Measurements from ENCODE around the gene TLE4.
"Not testable (repeated sequence)": the region's sequence is repeated elsewhere in the genome, so short reads cannot be mapped to it uniquely, and the experiment has no call there.

Gene TLE4

DNA sequence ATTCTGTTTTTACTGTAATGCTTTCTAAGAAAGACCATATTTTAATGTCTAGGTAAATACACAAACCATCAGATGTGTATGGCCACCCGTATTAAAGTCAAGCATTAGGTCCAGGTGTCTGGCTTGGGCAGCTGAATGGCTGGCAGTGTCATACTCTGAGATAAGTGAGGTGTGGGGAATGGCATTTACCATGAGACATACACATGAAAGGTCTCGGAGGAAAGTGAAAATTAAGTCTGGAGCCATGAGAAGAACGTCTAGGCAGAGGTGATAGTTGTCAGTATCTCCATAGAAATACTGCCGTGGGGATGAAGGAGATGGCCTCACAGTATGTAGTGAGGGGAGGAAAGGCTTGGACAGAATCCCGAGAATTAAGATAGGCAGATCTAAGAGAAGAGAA, 164.3 kb downstream of the TLE4 start:
- TF ChIP-seq, protein P1, sequence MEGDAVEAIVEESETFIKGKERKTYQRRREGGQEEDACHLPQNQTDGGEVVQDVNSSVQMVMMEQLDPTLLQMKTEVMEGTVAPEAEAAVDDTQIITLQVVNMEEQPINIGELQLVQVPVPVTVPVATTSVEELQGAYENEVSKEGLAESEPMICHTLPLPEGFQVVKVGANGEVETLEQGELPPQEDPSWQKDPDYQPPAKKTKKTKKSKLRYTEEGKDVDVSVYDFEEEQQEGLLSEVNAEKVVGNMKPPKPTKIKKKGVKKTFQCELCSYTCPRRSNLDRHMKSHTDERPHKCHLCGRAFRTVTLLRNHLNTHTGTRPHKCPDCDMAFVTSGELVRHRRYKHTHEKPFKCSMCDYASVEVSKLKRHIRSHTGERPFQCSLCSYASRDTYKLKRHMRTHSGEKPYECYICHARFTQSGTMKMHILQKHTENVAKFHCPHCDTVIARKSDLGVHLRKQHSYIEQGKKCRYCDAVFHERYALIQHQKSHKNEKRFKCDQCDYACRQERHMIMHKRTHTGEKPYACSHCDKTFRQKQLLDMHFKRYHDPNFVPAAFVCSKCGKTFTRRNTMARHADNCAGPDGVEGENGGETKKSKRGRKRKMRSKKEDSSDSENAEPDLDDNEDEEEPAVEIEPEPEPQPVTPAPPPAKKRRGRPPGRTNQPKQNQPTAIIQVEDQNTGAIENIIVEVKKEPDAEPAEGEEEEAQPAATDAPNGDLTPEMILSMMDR (IDR thresholded peaks at IDR 0.05; ENCODE audit: borderline replicate concordance, control extremely low read depth, extremely low read depth, insufficient read depth, missing control alignments): no peak
- in situ Hi-C loops (cut with MboI; ENCODE audit: low sequenced_read_pairs, unreplicated experiment): no loop called here
- no peak for DNase-seq (ENCODE audit: low spot score)

DNA sequence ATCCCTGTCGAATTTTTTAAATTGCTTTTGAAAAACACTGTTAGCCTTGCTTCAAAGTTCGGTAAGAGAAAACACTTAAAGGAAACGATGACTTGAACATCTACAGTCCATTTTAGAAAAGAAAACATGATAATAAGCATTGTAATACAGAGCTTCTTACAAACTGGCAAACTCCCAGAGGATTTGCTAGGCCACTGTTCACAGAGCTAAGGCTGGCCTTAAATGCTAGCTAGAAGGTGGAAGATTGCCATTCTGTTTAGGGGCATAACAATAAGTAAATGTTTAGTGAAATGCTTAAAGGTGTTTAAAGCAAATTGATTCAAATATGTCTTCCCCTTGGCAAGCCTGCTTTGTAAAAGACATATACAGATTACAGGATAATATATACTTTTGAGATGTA, 169.6 kb downstream of the TLE4 start:
- in situ Hi-C loops (cut with MboI; ENCODE audit: low sequenced_read_pairs, unreplicated experiment): no loop called here
- DNase-seq (ENCODE audit: low spot score): no peak
- TF ChIP-seq, protein P1 (IDR thresholded peaks at IDR 0.05; ENCODE audit: borderline replicate concordance, control extremely low read depth, extremely low read depth, insufficient read depth, missing control alignments): no peak

DNA sequence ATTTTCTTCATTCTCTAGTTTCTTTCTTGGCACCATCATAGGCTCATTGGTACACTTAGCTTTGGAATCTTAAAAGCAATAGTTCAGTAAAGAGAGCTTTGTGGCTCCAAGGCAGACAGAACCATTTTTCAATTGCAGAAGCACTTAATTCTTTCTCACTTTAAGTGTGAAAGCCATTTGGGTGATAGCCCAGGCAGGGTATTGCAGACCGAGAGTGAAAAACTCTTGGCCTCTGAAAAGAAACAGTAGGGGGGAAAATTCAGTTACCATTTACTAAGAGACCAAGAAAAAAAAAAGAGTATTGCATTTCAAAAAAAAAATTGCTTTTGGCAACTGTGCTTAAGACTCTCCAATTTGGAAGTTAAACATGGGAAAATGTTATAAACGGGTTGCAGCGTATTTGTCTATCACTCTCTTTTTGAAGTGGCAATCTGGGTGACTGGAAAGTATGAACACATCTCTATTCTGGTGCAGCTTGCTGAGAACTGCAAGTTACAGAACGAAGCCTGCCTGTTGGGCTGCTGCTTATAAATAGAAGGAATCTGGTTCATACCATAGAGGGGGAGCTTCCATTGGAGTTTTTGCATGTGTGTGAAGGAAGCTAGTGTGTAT, 170.5 kb downstream of the TLE4 start:
- DNase-seq (ENCODE audit: low spot score): no peak
- in situ Hi-C loops (cut with MboI; ENCODE audit: low sequenced_read_pairs, unreplicated experiment): no loop called here
- TF ChIP-seq, protein P1 (IDR thresholded peaks at IDR 0.05; ENCODE audit: borderline replicate concordance, control extremely low read depth, extremely low read depth, insufficient read depth, missing control alignments): no peak

DNA sequence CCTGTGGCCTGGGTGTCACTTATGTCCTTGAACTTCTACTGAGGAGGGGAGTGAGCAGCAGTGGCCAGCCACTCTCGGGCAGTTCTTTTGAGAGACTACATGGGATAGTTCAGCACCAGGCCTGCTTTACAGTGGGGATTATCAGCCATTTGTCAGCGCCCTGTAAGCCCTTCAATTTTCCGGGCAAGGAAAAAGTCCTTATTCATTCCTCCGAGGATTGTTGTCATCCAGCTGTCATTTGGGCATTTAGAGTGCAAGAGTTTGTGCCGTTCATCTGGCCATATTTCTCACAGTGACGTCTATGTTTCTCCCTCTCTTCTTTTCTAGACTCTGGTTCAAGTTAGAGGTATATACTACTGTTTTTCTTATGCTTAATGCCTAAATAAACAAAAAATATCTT, 172.8 kb downstream of the TLE4 start:
- TF ChIP-seq, protein P1 (IDR thresholded peaks at IDR 0.05; ENCODE audit: borderline replicate concordance, control extremely low read depth, extremely low read depth, insufficient read depth, missing control alignments): no peak

DNA sequence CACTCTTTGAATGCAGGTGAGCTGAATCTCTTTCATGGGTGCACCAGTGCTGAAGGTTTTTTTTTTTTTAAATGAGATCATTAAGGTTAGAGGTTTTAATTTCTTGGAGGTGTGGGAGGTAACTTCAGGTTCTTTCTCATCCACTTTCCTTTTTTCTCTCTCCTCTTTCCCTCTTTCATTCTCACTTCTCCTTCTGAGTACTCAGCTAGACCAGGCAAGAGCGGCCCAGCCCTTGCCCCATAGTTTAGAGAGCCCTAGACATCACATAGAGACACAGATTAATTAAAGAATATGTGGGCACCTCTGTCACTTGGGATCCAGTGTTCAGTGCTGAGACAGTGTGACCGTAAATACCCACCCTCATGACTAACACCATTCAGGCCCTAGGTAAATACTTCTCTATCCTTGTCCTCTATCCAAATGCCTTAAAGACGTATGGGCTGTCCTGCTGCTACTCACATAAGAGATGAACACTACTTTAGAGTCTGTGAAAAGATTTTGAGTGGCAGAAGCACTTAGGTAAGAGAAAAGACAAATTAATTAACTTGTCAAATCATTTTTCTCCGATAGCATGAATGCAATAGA, 174.1 kb downstream of the TLE4 start:
- DNase-seq (ENCODE audit: low spot score): no peak
- TF ChIP-seq, protein P1 (IDR thresholded peaks at IDR 0.05; ENCODE audit: borderline replicate concordance, control extremely low read depth, extremely low read depth, insufficient read depth, missing control alignments): no peak
- in situ Hi-C loops (cut with MboI; ENCODE audit: low sequenced_read_pairs, unreplicated experiment): no loop called here

More for the DNA sequence above, 172.8 kb downstream of the TLE4 start:
- in situ Hi-C loops (cut with MboI; ENCODE audit: low sequenced_read_pairs, unreplicated experiment): no loop called here
- DNase-seq (ENCODE audit: low spot score): no peak

DNA sequence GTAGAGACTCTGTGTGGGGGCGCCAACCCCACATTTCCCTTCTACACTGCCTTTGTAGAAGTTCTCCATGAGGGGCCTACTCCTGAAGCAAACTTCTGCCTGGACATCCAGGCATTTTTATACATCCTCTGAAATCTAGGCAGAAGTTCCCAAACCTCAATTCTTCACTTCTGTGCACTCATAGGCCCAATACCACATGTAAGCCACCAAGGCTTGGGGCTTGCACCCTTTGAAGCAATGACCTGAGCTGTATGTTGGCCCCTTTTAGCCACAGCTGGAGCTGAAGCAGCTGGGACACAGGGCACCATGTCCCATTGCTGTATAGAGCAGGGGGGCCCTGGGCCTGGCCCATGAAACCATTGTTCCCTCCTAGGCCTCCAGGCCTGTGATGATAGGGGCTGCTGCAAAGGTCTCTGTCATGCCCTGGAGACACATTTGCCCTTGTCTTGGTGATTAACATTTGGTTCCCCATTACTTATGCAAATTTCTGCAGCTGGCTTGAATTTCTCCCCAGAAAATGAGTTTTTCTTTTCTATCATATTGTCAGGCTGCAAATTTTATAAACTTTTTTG, 180.2 kb downstream of the TLE4 start:
- in situ Hi-C loops (cut with MboI; ENCODE audit: low sequenced_read_pairs, unreplicated experiment); DNase-seq (ENCODE audit: low spot score): not testable (repeated sequence)

DNA sequence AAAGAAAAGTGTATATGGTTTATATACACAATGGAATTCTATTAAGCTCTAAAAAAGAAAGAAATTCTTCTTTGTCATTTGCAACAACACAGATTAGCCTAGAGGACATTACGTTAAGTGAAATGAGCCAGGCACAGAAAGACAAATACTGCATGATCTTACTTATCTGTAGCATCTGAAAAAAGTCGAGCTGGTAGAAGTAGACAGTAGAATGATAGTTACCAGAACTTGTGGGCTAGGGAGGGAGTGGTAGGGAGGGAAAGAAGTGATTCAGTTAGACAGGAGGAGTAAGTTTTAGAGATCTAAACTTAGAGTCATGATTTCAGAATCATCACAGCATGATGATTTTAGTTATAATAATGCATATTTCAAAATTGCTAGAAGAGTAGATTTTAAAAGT, 184.6 kb downstream of the TLE4 start:
- in situ Hi-C loops (cut with MboI; ENCODE audit: low sequenced_read_pairs, unreplicated experiment): no loop called here
- TF ChIP-seq, protein P1 (IDR thresholded peaks at IDR 0.05; ENCODE audit: borderline replicate concordance, control extremely low read depth, extremely low read depth, insufficient read depth, missing control alignments): no peak
- DNase-seq (ENCODE audit: low spot score): no peak

Data from GM13976 (cell line).